OCI-LY7 (cell line): ENCODE results near the gene CAPSL.

Source experiments
- CTCF ChIP-seq: fragments of 200-600 bp; sonication (generic); conservative IDR thresholded peaks from 2 replicates; pipeline ENCODE4 v1.5.1; 2014; ENCODE audit warnings: mild to moderate bottlenecking, antibody characterized with exemption, low read length, moderate library complexity, mixed read lengths
- EZH2phosphoT487 ChIP-seq: fragments of 200-600 bp; sonication (generic); IDR thresholded peaks from 2 replicates; pipeline ENCODE4 v1.6.1; 2018; ENCODE audit warnings: low read depth, borderline replicate concordance, mild to moderate bottlenecking, mixed run types, antibody characterized with exemption, low read length, moderate library complexity, mixed read lengths

DNA sequence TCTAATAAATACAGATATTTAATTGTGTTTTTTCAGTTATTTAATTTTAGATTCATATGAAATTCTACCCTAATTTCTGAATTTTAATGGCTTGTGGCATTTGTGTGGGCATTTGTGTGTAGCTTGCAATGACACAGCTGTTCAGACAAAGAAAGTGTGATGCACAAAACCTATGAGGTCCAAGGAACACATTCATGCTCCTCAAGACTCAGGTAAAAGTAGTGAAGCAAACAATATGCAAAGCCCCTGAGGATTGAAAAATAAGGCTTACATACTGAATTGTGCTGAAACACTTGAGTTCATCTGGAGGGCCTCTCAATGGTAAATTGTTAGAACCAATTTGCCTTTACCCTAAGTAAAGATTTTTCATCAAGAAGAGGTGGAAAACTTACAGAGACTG lies 53.6 kb downstream of the CAPSL start:
- TF ChIP-seq CTCF (no peak), EZH2phosphoT487 (no peak)
